ENCODE measurements around the gene SEC22B. TPM values are rescaled to one million over a fixed set of nuclear protein-coding genes. Genes with fewer than 3 reads are reported as not detected.

The SEC22B gene
- total RNA-seq, 1 experiment from 2014 or later: 22.7 TPM

Small RNAs within 50 kb of the gene (small RNA-seq; reads per million reads assigned to genes)
- not detected for gene RNU6-465P

Other genes with a start within 250 kb of the SEC22B start
- 4.7 and 5.4 TPM in 2 replicates for gene NOTCH2, start 106.9 kb downstream of the SEC22B start, total RNA-seq (2014; rRNA removed; shearing (Covaris generic); ENCODE audit: low replicate concordance)
- gene NBPF8, start 238.5 kb upstream of the SEC22B start, total RNA-seq (2014; rRNA removed; shearing (Covaris generic); ENCODE audit: low replicate concordance): 14.2 and 14.4 TPM in 2 replicates